Measurements from ENCODE around the gene TP53TG5. TPM values are rescaled to one million over a fixed set of nuclear protein-coding genes. Genes with fewer than 3 reads are reported as not detected.
A peak's percentile ranks its signal among the peaks of the same experiment; 100 is the strongest.

TP53TG5 gene
- total RNA-seq, 3 donors from 2014 or later, result 1.4 to 2.1 (median 1.6) TPM

DNA sequence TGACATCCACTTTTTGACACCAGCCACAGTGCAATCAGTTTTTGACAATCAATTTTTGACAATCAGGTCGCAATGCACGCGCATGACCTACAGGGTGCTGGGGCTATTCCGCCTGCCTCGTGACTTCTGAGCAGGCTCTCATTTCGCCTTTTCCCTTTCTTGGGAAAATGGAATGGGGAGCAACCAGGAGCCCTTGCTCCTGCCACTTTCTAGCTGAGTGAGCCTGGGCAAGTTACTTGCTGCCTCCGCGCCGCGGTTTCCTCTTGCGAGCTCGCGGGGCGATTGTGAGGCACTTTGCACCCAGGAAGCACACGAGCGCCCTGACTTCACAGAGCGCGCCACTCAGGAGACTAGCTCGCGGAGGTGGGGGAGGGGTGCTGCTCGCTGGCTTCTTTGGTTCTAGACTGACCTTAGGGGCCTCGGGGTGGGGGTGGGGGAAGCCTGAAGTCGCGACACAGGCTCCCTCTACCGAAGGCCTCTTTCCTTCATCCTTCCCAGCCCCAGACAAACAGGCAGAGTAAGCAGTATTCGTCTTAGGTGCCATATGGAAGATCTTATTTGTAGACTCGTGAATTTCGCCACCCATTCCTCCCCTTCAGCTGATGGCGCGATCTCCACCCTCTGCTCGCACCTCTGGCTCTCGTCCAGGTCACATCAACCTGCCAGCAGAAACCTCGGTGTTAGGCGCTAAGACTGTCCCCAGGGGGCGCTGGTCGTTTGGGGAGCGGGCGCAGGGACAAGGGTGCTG is 4.6 kb downstream of the TP53TG5 start:
- DNase-seq, result peak; percentile 93 to 96 (median 93)
- Histone ChIP-seq H3K4me3 (peak overlapping the region; percentile 6), H3K4me1 (ENCODE audit: low read depth) (peaks cover 13% of the 10 kb centered on the region), H3K36me3 (ENCODE audit: low read depth) (no peaks in the 10 kb centered on the region), H3K9me3 (no peaks in the 10 kb centered on the region)
- ATAC-seq, result peak; percentile 95
- intact Hi-C loops (cut with DNase I, micrococcal nuclease), result loop anchor here in 1 of 2 donors (5.0 kb wide), 1 partner anchor 64 kb away; no protein-coding TSS in a partner anchor
- TF ChIP-seq, protein P1, sequence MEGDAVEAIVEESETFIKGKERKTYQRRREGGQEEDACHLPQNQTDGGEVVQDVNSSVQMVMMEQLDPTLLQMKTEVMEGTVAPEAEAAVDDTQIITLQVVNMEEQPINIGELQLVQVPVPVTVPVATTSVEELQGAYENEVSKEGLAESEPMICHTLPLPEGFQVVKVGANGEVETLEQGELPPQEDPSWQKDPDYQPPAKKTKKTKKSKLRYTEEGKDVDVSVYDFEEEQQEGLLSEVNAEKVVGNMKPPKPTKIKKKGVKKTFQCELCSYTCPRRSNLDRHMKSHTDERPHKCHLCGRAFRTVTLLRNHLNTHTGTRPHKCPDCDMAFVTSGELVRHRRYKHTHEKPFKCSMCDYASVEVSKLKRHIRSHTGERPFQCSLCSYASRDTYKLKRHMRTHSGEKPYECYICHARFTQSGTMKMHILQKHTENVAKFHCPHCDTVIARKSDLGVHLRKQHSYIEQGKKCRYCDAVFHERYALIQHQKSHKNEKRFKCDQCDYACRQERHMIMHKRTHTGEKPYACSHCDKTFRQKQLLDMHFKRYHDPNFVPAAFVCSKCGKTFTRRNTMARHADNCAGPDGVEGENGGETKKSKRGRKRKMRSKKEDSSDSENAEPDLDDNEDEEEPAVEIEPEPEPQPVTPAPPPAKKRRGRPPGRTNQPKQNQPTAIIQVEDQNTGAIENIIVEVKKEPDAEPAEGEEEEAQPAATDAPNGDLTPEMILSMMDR (IDR thresholded peaks at IDR 0.05), result peak; percentile 85

DNA sequence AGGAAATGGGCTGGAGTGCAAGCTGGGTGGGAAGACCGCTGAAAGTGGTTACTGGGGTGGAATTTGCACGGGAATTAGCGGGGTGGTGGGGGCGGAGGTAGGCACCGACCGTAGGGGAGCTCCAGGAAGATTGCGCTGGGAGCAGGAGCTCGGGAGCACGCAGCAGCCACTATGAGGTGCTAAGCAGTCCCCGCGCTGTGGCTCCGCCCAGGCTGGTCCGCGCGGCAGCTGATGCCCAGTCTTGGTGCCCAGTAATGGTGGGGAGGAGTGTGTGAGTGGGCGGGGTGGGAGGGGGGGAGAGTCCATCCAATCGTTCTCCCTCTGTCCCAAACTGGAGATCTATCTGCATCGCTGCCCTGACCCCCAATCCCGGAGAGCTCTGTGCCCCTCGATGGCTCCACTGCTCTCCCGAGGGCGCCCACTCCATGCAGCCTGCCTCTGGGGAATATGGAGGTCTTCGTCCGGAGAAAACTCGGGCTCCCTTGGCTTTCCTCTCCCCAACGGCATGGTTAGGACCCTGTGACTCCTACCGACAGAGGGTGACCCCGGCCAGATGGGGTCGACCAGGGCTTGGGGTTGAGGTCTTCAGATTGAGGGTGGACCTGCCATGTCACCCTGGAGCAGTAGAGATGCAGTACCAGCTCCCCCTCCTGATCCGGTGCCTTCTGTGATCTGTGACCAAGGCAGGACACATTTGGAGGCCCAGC is 5.3 kb downstream of the TP53TG5 start:
- TF ChIP-seq, protein P1 (IDR thresholded peaks at IDR 0.05), result no peak
- no peaks in the 10 kb centered on the region for H3K9me3 ChIP-seq
- intact Hi-C loops (cut with DNase I, micrococcal nuclease), result loop anchor here in 1 of 2 donors (5.0 kb wide), 1 partner anchor 65 kb away; no protein-coding TSS in a partner anchor
- H3K4me3 ChIP-seq, result no peak overlapping the region
- peaks cover 14% of the 10 kb centered on the region for H3K4me1 ChIP-seq (ENCODE audit: low read depth)
- DNase-seq, result peak; percentile 37 to 65 (median 52)
- ATAC-seq, result peak; percentile 34
- no peaks in the 10 kb centered on the region for H3K36me3 ChIP-seq (ENCODE audit: low read depth)

DNA sequence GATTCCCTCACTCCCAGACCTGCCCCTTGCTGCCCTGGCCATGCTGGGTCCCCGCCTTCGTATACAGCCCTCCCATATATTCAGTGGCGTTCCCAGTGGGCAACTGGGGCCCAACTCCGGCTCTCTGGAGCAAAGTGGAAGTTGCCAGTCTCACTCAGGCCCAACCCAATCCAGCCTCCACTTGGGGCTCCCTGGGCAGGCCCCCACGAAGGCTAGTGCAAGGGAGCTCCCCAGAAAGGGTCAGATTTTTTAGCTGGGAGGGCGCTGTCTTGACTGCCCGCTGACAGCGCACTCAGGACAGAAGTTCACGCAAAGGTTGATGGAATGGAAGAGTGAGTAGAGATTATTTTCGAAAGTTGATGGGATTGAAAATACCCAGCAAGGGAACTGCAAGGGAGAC is 5.9 kb downstream of the TP53TG5 start:
- Histone ChIP-seq H3K36me3 (ENCODE audit: low read depth) (no peaks in the 10 kb centered on the region), H3K9me3 (no peaks in the 10 kb centered on the region), H3K4me3 (no peak overlapping the region), H3K4me1 (ENCODE audit: low read depth) (peaks cover 14% of the 10 kb centered on the region)
- intact Hi-C loops (cut with DNase I, micrococcal nuclease), result loop anchor here in 1 of 2 donors (5.0 kb wide), 1 partner anchor 65 kb away; no protein-coding TSS in a partner anchor
- TF ChIP-seq, protein P1 (IDR thresholded peaks at IDR 0.05), result no peak
- ATAC-seq (no peak), DNase-seq (no peak)

DNA sequence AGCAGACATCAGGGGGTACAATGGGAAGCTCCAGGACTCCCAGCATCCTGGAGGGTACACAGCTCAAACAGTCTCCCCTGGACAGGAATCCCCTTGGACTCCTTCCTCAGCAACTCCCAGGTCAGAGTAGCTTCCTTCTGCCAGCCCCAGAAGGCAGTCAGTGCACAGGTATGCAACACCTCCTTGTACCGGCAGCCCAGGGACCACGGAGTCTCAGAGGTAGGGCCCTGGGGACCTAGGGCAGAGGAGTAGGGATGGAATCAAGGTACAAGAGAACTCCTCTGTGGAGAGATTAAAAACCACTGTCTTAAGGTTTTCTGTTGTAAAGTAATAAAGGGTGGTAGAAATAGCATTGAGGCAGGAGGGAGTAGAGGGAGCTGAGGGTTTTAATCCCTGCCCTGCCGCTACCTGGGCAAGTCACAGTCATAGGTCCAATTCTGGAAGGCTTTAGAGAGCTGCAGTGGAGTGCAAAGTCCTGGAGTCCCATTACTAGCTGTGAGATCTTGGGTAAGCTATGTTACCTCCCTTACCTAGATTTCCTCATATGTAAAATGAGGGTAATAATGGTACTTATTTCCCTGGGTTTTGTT is 7.5 kb downstream of the TP53TG5 start:
- Histone ChIP-seq H3K36me3 (ENCODE audit: low read depth) (peaks cover 6% of the 10 kb centered on the region), H3K4me3 (no peak overlapping the region), H3K9me3 (no peaks in the 10 kb centered on the region), H3K4me1 (ENCODE audit: low read depth) (peaks cover 17% of the 10 kb centered on the region)
- no peak for DNase-seq
- ATAC-seq, result peak; percentile 24
- intact Hi-C loops (cut with DNase I, micrococcal nuclease), result loop anchor here in 1 of 2 donors (5.0 kb wide), 1 partner anchor 67 kb away; no protein-coding TSS in a partner anchor
- TF ChIP-seq, protein P1 (IDR thresholded peaks at IDR 0.05), result no peak

DNA sequence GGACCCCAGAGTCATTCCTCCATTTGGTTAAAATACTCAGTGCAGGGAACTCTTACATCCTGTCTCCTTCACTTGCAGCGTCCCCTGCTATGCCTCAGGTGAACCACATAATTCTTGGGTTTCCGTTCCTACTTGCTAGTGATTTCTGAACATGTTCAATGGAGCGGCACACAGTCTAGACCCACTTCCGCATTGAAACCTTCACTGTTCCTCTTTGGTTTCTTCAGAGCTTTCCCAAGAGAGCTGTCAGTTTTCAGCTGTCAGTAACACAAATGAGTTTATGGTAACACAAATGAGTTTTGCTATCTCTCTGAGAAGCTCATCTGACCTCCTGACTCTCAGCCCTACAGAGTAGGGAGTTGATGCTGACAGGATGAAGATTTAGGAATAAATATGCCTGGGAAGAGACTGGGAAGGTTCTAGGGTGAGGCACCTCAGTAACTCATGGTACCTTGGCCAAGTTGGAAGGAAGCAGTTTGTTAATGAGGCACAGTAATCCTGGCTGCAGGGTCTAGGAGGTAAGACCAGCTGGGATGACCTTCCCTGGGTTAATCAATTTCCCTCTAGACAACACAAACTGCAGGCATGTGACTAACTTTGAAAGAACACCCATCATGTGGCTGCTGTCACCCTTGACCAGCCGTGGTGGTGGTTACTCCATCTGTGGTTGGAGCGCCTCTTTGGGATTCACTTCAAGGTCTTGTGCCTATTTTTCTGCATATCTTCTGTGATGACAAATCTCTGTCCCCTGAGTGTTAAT is 9.7 kb downstream of the TP53TG5 start:
- DNase-seq, result peak in 1 of 3 donors; percentile 44
- Histone ChIP-seq H3K9me3 (no peaks in the 10 kb centered on the region), H3K4me1 (ENCODE audit: low read depth) (peaks cover 31% of the 10 kb centered on the region), H3K4me3 (no peak overlapping the region), H3K36me3 (ENCODE audit: low read depth) (peaks cover 6% of the 10 kb centered on the region)
- intact Hi-C loops (cut with DNase I, micrococcal nuclease), result no loop called here
- ATAC-seq, result peak; percentile 30
- TF ChIP-seq, protein P1 (IDR thresholded peaks at IDR 0.05), result no peak

All from mucosa of descending colon (tissue), 3 donors.